ENCODE results near the gene DNAAF1. TPM values are rescaled to one million over a fixed set of nuclear protein-coding genes. Genes with fewer than 3 reads are reported as not detected.

The DNAAF1 gene
- total and polyA plus RNA-seq, 2 of the 4 experiments (the other 2 are of a cell fraction), result 0.05 TPM; not detected in 1

DNA sequence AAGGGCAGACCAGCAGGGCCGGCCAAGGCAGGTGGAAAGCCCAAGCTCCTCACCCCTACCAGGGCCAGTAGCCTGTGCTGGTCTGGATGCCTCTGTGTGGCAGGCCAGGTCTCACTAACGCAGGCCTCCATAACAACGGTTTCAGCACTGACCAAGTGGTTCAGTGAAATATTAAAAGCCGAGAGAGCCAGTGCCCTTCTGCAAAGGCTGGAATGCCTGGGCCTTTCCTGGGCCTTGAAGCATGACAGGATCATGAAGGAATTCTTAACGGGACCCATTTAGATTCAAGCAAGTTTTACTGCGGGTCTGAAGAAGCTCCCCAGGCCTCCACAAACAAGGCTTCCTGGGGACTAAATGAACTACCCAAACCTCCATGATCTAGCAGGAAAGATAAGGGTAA lies 62.1 kb downstream of the DNAAF1 start:
- H4K8ac ChIP-seq (ENCODE audit: low read depth in 2 of 2, low read length in 2 of 2), result no peak overlapping the region
- H2BK15ac ChIP-seq (ENCODE audit: low read depth, low read length), result no peak overlapping the region
- H2AFZ ChIP-seq (replicated peaks; ENCODE audit: low read length, poor library complexity), result no peak overlapping the region
- H3K56ac ChIP-seq (ENCODE audit: extremely low read depth, insufficient read depth, low read length), result no peak overlapping the region
- H2AK5ac ChIP-seq (ENCODE audit: low read depth, low read length), result no peak overlapping the region
- no peak overlapping the region for H3K14ac ChIP-seq (replicated peaks; ENCODE audit: low read depth, low read length)
- no peaks in the 10 kb centered on the region for H3K36me3 ChIP-seq (ENCODE audit: control insufficient read depth, insufficient read depth, low read length)
- intact Hi-C loops (cut with micrococcal nuclease) (no loop called here), in situ Hi-C loops (cut with MboI; ENCODE audit: low sequenced_read_pairs) (no loop called here), dilution Hi-C loops (cut with HindIII; ENCODE audit: low sequenced_read_pairs, unreplicated experiment) (no loop called here)
- H3K23ac ChIP-seq (ENCODE audit: low read depth, low read length), result no peak overlapping the region
- no peak overlapping the region for H4K91ac ChIP-seq (ENCODE audit: insufficient read depth, low read depth, low read length)
- H3K79me1 ChIP-seq (ENCODE audit: low read depth in 1 of 2, low read length in 2 of 2), result no peaks in the 10 kb centered on the region
- ATAC-seq (ENCODE audit: low read depth), result peak; percentile 21; the same call in 1 of the 2 replicates
- ChIA-PET POLR2A (ENCODE audit: unreplicated experiment) (no interaction called here), CTCF (no interaction called here)
- H3K4me1 ChIP-seq (ENCODE audit: control insufficient read depth, insufficient read depth, low read length), result no peaks in the 10 kb centered on the region
- no peak overlapping the region for H3K9ac ChIP-seq (ENCODE audit: low read depth, low read length)
- no peak overlapping the region for H3K18ac ChIP-seq (ENCODE audit: low read depth, low read length)
- BruUV-seq (replicated peaks), result no TSS peak
- H2AK9ac ChIP-seq (replicated peaks; ENCODE audit: low read depth, low read length, poor library complexity), result no peak overlapping the region
- no peak overlapping the region for H4K5ac ChIP-seq (ENCODE audit: low read depth, low read length)
- no peak overlapping the region for H3K4me3 ChIP-seq (ENCODE audit: insufficient read depth, low read depth, low read length)
- no peak overlapping the region for H3K4me2 ChIP-seq (ENCODE audit: low read depth, low read length)
- no peak for DNase-seq
- H3K27me3 ChIP-seq (ENCODE audit: control insufficient read depth, insufficient read depth, low read length), result peaks cover 35% of the 10 kb centered on the region
- H3K4ac ChIP-seq (ENCODE audit: low read depth, low read length), result no peak overlapping the region
- no peak overlapping the region for H2BK20ac ChIP-seq (ENCODE audit: low read depth, low read length)
- no peak overlapping the region for H3K27ac ChIP-seq (ENCODE audit: insufficient read depth, low read length)
- H2BK120ac ChIP-seq (ENCODE audit: low read depth, low read length), result no peak overlapping the region
- TF ChIP-seq, protein P1, sequence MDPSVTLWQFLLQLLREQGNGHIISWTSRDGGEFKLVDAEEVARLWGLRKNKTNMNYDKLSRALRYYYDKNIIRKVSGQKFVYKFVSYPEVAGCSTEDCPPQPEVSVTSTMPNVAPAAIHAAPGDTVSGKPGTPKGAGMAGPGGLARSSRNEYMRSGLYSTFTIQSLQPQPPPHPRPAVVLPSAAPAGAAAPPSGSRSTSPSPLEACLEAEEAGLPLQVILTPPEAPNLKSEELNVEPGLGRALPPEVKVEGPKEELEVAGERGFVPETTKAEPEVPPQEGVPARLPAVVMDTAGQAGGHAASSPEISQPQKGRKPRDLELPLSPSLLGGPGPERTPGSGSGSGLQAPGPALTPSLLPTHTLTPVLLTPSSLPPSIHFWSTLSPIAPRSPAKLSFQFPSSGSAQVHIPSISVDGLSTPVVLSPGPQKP (IDR thresholded peaks at IDR 0.05; ENCODE audit: borderline replicate concordance, low read depth, low read length), result no peak
- TF ChIP-seq MAFK (IDR thresholded peaks at IDR 0.05; ENCODE audit: low read depth, low read length), result no peak
- TF ChIP-seq, protein P2, sequence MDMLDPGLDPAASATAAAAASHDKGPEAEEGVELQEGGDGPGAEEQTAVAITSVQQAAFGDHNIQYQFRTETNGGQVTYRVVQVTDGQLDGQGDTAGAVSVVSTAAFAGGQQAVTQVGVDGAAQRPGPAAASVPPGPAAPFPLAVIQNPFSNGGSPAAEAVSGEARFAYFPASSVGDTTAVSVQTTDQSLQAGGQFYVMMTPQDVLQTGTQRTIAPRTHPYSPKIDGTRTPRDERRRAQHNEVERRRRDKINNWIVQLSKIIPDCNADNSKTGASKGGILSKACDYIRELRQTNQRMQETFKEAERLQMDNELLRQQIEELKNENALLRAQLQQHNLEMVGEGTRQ (IDR thresholded peaks at IDR 0.05; ENCODE audit: low read depth, low read length), result no peak
- TF ChIP-seq NFE2L2 (IDR thresholded peaks at IDR 0.05; ENCODE audit: low read depth, low read length), result no peak
- no peak for TF ChIP-seq RFX5 (IDR thresholded peaks at IDR 0.05; ENCODE audit: low read depth, low read length)
- H3K9me3 ChIP-seq (ENCODE audit: control insufficient read depth, insufficient read depth, low read length), result peaks cover 2% of the 10 kb centered on the region; the same call in 1 of the 2 replicates
- H3K9me1 ChIP-seq (ENCODE audit: insufficient read depth, low read length), result no peaks in the 10 kb centered on the region
- H2BK5ac ChIP-seq (ENCODE audit: low read depth, low read length, poor library complexity, severe bottlenecking), result no peak overlapping the region
- no peaks in the 10 kb centered on the region for H4K20me1 ChIP-seq (ENCODE audit: insufficient read depth, low read length)
- 72% methylated on average over 3 of the region's 6 CpGs; no CpG with 5 or more reads in 1 of the 2 experiments for WGBS, 2 experiments (ENCODE audit: extremely low coverage in 2 of 2, insufficient read length in 1 of 2)
